RCC 7860 (cell line): ENCODE measurements around the gene TUBGCP6.
"Not testable (repeated sequence)": the region's sequence is repeated elsewhere in the genome, so short reads cannot be mapped to it uniquely, and the experiment has no call there.

Experiments
- DNase-seq: peaks from one replicate; pipeline ENCODE4 v3.0.0-alpha.2; 2015; ENCODE audit warnings: low spot score
- FAIRE-seq: peaks from 2 replicates; lab custom pipeline; 2012; peaks lifted over from hg19 to GRCh38; lab: Jason Lieb, UNC

TUBGCP6 gene

DNA sequence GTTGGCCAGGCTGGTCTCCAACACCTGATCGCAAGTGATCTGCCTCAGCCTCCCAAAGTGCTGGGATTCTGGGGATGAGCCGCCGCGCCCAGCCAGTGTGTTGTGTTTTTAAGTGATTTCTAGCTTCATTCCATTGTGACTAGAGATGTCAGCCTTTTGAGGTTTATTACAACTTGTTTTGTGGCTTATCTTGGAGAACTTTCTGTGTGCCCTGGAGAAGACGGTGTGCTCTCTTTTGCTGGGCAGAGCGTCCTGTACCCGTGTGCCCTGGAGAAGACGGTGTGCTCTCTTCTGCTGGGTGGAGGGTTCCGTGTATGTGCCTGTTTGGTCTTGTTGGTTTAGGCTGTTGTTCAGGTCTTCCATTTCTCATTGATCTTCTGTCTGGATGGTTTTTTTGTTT is 31.6 kb downstream of the TUBGCP6 start:
- DNase-seq (no peak), FAIRE-seq (no peak)

DNA sequence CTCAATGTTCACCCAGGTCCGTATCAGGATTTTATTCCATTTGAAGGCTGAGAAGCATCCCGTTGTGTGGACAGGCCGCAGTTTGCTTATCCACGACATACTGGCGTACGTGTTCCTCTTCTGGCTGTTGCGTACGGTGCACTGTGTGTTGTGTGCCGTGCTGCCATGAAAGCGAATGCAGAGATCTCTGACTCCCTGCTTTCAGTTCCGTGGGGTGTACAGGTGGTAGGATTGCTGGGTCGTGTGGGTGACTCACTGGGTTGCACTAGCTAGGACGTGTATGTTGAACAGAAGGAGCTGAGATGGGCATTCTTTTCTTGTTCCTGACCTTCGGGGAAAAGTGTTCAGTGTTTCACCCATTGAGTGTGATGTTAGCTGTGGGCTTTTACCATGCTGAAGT is 33.7 kb downstream of the TUBGCP6 start:
- no peak for FAIRE-seq
- no peak for DNase-seq

DNA sequence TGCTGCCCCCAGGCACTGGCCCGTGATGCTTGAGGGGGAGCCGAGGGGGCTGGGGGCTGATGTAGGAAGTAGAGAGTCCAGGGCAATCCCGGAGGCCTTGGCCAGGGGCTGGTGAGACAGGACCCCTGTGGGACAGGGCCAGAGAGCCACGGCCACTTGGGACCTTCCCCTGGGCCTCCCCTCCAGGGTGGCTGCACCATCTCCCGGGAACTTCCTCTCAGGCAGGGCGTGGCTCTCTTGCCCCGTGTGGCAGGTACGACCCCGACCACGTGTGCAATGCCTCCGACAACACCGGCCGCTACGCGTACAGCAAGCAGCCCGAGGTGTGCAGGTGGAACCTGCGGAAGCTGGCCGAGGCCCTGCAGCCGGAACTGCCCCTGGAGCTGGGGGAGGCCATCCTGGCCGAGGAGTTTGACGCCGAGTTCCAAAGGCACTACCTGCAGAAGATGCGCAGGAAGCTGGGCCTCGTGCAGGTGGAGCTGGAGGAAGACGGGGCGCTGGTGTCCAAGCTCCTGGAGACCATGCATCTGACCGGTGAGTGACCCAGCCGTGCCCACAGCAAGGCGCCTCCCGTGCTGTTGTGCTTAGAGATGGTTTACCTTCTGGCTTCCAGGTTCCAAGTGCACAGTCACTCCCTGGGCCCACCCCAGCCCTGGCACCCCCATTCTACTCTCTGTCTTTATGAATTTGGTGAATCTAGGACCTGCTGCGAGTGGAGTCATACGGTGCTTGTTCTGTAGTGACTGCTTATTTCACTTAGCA is 34.3 kb downstream of the TUBGCP6 start:
- no peak for FAIRE-seq
- DNase-seq = no peak

DNA sequence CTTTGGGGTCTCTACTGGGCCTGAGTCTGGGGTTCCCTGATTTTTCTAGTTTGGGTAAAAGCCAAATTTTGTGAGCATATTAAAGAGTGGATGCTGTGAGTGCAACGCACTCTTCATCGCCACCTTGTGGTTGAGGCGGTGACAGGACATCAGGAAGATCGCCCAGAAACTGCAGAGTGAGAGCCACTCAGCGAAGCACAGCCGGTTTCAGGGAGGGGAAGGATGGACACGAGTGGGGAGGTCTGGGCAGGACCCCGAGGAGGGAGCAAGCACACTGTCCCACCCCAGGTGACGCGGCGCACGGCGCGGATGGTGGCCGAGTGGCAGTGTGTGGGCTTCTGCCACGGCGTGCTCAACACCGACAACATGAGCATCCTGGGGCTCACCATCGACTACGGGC is 34.9 kb downstream of the TUBGCP6 start:
- DNase-seq = peak; percentile 24
- FAIRE-seq = no peak

DNA sequence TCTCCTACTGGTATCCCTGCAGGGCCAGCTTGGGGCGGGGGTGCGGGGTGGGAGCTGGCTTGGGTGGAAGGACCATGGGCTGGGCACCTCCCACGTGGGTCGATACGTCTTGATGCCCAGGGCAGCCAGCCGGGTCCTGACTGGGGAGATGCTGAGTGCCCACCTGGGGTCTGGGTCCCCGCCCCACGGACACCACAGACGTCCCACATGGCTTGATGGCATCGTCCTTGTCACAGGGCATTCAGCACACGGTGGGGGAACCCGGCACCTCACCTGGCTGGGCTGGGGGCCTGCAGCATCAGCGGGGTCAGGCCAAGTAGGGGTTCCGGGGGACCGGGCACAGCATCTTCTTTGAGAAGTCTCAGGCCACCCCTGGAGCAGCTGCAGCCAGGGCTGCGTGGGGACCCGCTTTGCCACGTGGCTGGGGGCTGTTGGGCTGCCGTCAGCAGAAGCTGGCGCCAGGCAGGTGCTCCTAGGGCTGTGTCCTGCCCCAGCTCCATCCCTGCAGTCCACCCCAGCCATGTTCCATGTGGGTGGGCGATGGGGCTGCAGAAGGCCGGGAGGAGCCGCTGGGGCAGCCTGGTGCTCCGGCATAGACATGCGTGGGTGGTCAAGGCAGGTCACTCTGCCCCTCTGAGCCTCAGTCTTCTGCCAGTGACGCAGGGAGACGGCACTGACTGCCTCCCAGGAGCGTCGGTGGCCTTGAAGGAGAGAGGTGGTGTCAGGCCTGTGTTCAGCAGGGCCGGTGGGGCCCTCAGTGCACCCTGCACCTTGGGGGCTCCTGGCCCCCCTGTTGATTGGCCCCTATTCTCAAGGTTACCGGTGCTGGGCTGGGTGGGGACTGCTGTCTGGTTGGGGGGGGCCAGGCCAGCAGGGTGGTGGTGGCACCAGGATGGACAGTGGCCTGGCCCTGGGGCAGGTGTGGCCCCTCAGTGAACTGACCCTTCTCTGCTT is 35.6 kb downstream of the TUBGCP6 start:
- no peak for FAIRE-seq

DNA sequence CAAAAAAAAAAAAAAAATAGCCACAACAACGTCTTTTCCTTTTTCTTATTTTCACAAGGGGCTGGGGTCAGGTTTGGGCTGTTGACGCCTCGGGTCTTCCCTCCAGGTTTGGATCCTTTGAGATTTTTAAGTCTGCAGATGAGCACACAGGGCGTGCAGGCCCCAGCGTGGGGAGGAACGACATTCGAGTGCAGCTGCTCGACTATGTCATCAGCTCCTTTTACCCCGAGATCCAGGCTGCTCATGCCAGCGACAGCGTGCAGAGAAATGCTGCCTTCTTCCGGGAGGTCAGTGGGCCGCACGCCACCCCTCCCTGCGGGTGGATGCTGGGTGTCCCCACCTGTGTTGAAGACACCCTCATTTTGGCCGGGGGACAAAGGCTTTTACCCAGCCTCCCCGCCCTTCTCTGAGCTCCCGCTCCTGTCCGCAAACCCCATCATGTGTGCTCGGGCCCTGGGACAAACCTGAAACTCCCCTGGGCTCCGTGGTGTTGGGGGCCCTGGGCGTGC is 36.3 kb downstream of the TUBGCP6 start:
- FAIRE-seq (no peak), DNase-seq (no peak)

More for the DNA sequence above, 35.6 kb downstream of the TUBGCP6 start:
- no peak for DNase-seq

DNA sequence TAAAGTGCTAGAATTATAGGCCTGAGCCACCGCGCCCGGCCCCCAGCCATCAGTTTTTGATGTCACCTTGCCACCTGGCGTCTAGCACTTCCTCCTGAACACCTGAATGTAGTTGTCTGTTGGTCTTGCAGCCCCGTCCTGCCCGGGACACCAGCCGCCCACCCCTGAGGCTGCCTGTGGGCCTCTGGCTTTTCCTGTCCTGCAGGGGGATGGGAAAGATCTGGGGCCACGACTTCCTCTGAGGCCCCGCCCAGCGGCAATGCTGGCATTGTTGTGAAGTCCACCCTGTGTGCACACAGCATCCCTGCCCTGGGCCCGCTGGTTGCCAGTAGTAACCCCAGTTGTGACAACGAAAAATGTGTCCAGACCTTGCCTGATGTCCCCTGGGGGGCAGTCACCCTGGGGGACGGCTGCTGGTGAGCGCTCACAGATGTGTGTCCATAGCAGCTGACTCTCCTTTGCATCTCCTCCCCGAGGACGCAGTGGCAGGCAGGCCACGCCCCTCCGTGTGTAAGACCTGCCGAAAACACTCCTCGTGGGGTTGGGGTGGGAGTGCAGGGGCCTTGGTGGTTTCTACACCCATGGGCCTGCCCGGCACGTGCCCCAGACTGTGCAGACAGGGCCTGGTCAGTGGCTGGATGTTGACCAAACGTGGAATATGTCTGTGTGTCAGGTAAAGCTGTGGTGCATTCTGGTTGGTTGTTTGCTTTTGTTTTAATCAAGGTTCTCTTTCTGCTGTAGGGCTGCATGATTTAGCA is 37.3 kb downstream of the TUBGCP6 start:
- no peak for DNase-seq
- FAIRE-seq = no peak

DNA sequence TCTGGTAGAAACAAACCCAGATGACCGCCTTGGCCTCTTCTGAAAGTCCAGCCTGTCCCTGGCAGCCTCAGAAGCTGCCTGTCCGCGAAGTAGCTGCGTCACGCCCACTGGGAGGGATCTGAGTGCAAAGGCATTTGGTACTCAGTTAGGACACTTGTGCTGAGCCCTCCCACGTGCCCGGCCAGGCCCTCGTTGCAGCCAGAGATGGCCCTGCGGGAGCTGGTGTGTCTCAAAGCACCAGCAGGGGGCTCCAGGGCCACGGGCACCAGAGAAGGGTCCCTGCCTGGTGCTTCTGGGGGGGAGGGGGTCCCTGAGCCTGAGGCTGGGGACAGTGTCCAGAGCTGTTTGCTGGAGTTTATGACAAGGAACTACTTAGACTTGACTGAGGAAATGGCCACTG is 38.2 kb downstream of the TUBGCP6 start:
- no peak for DNase-seq
- no peak for FAIRE-seq

DNA sequence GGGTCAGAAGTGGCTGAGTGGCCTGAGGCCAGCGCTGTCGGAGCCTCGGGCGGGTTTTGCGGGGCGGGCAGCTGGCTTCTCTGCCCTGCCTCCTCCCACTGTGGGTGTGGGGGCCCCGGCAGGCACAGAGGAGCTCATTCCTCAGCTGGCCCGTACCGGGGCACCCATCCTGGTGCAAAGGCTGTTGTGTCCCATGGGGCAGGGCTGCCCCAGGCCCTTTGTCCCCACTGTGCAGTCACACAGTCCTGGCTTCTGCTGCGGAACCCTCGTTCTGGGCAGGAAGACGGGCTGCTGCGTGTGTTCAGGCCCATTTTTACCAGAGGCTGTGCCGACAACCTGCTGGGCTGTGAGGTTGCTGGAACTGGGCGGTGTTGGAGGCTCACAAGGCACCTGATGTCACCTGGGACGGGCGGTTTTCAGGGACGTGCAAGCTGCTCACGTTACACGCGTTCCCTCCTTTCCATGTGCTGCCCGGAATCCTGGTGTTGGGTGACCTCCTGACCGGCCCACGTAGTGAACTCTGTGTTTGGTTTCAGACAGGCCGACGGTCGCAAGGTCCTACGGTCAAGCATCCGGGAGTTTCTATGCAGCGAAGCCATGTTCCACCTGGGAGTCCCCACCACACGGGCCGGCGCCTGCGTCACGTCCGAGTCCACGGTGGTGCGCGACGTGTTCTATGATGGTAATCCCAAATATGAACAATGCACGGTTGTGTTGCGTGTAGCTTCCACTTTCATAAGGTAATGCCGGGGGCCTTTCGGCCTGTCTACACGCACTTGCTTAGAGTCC is 38.8 kb downstream of the TUBGCP6 start:
- DNase-seq (no peak), FAIRE-seq (no peak)

DNA sequence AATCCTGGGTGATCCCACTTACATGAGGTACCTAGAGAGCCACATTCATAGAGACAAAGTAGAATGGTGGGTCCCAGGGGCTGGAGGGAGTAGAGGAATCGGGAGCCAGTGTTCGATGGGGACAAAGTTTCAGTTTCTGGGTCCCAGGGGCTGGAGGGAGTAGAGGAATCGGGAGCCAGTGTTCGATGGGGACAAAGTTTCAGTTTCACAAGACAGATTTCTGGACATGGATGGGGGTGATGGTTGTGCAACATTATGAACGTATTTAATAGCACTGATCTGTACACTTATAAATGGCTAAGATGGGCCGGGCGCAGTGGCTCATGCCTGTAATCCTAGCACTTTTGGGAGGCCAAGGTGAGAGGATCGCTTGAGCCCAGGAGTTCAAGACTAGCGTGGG is 39.8 kb downstream of the TUBGCP6 start:
- not testable (repeated sequence) for FAIRE-seq, DNase-seq

DNA sequence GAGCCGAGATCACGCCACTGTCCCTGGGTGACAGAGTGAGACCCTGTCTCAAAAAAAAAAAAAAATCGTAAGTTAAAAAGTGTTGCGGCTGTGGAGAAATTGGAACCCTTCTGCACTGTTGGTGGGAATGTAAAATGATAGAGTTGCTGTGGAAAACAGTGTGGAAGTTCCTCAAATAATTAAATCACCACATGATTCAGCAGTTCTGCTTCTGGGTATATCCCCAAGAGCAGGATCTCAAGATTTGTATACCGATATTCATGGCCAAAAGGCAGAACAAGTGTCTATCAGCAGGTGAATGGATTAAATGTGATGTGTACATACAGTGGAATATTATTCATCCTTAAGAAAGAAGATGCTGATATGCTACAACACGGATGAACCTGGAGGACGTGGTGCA is 40.3 kb downstream of the TUBGCP6 start:
- DNase-seq (no peak), FAIRE-seq (no peak)

DNA sequence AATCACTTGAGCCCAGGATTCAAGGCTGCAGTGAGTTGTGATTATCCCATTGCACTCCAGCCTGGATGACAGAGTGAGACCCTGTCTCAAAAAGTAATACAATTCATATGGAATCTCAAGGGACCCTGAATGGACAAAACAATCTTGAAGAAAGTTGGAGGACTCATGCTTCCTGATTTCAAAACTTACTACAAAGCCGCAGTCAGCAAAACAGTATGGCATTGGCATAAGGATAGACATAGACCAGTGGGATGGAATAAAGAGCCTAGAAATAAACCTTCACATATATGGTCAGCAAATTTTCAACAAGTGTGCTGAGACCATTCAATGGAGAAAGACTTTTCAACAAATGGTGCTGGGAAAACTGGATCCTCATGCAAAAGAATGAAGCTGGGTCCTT is 41.5 kb downstream of the TUBGCP6 start:
- FAIRE-seq (no peak), DNase-seq (no peak)

DNA sequence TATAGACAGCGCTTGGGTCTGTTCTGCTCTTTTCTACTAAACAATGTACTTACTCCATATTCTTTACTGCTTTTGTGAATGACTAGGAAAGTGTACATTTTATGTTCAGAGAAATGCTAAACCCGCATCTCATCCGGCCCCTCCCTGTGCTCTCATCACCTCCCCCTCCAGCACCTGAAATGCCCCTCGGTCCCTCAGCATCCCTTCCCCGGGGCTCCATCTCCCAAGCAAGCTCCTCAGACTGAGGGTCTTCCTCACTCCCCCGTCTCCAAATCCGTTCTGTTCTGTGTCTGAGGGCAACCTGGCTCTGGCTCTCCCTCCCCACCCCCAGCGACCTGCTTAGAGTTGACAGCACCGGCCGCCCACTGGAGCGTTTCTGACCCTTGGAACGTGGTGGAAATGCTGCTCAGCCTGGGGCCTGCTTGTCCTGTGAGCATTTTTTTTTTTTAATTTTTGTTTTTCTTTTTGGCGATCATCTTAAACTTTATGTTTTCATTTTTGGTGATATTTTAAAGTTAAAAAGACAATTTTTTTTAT is 42.6 kb downstream of the TUBGCP6 start:
- no peak for DNase-seq
- no peak for FAIRE-seq

DNA sequence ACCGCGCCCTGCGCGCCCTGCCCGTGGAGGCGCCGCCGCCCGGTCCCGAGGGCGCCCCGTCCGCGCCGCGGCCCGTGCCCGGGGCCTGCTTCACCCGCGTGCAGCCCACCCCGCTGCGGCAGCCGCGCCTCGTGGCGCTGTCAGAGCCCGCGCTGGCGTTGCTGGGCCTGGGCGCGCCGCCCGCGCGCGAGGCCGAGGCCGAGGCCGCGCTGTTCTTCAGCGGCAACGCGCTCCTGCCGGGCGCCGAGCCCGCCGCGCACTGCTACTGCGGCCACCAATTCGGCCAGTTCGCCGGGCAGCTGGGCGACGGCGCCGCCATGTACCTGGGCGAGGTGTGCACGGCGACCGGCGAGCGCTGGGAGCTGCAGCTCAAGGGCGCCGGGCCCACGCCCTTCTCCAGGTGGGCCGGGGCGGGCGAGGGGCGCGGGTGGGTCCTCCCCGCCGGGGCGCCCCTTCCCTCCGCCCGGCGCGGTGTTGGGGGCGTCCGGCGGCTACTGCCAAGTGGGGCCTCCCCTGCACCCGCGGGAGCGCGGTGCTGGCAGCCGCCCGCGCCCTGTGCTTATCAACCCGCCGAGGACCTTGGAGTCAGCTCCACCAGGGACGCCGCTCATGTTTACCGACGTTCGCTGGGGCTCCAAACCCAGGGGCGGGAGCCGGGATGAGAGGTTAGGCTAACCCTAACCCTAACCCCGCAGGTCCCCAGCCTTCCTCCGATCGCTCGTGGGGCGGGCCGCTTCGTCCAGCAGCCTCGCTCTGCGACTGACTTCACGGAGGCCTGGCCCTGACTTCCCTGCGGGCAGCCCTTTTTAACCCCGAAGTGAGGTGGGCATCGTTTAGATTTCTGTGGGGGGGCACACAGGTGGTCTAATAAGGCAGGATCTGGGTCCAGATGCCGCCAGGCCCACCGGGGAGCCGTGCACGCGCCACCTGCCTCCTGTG is 43.4 kb downstream of the TUBGCP6 start:
- FAIRE-seq = no peak
- DNase-seq = no peak

DNA sequence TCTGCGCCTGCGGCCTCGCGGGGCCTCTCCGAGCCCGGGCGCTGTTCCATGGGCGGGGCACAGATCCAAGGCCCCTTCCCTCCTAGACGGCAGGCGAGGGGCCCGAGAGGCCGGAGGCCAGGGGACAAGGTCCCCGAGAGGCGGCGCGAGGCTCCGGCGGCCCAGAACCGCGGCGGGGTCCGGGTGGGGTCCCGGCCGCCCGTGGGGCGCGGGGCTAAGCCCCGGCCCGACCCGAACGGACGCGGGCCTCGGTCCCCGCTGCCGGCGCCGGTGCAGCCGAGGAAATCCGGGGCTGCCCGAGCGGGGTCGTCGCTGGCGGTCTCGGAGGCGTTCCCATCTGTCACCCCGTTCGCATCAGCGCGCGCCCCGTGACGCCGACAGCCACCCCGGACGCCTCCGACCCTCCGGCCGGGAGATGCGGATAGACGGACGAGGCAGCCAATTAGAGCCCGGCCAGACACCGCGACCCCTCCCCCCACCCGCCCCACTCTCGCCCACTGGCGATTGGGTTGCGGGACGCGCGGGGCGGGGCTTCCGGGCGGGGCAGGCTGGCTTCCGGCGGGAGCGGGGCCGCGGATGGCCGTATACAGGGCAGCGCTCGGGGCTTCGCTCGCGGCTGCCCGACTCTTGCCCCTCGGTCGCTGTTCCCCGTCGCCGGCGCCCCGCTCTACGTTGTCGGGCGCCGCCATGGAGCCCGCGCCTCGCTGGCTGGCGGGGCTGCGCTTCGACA is 44.2 kb downstream of the TUBGCP6 start, which contains the start of gene SELENOO:
TSS of gene SELENOO (plus strand) at position 551 of the 730 bp plus-strand sequence. CDS start at position 577, 26 bp downstream.
- peak; percentile 56 for DNase-seq
- FAIRE-seq = no peak

DNA sequence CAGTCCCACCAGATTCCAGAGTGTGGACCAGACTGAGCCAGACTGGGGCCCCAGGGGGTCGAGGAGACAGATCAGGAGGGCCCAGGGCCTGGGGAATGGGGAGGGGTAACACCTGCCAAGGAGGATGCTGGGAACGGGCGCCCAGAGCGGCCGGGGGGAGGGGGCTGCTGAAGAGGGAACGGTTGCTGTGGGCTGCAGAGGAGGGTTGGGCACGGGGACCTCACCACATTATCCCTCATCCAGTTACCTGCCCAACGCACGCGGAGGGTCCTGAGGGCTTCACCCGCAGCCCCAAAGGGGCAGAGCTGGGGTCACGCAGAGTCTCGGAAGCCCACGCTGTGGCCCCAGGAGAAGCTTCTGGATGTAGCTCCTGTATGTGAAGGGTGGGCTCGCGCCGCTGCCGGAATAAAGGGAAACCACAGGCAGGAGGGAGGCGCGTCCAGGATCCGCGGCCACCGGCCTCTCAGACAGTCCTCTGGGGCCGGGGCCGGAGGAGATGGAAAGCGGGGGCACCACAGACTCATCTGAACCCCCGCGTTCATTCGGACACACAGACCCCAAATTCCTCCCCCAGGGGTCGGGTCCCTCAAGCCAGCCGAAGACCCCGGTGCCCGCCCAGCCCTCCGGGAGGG is 44.9 kb downstream of the TUBGCP6 start:
- FAIRE-seq = no peak
- no peak for DNase-seq

DNA sequence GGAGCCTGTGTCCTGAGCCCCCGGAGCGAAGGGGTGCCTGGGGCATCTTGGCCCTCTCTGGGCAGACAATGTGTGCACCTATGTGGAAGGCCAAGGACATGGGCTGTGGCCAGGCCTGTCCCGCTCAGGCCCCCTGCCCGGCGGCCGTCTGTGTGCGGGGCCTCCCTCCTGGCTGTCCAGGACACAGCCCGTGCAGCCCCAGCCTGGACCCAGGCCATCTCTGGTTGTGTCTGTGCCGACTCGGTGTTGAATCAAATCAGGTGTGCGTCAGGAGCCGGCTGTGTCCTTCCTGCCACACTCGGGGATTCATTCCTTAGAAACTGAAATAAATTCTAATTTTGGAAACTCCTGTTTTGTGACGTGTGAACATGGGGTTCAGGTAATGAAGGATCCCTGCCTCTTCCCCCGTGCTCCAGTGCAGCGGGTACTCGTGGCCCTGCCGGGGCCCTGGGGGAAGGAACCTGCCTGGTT is 45.5 kb downstream of the TUBGCP6 start:
- DNase-seq (no peak), FAIRE-seq (no peak)
